Purkinje cell (primary cell): Measurements from ENCODE around the gene RBMY1F. TPM values are rescaled to one million over a fixed set of nuclear protein-coding genes. Genes with fewer than 3 reads are reported as not detected.

Experiments used
- polyA plus RNA-seq: library from polyadenylated mRNA; unstranded; fragments of >200 nt; fragmentation: Nextera tagmentation; gene quantifications from 2 replicates; pipeline ENCODE4 v1.2.1, GENCODE V29; 2014

RBMY1F gene
- polyA plus RNA-seq, result not detected in 2 replicates

DNA sequence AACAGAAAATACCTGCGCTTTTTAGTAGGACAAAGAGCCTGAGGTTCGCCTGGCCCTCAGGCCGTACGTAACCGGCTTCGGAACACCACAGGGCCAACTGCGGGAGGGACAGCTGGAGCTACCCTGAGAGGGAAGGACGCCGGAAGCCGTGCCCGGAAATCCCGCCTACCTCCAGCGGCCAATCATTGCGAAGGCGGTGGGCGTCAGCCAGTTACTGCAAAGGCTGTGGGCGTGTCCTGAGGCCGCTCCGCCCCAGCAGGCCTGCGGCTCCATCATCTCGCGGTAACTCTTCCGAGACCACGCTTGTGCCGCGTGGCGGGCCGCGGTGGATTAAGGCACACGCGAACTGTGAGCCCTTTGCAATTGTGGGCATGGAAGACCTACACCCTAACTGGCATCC, at the start of gene RBMY1F:
Gene RBMY1F, minus strand, starts transcription at position 101 of the 400 bp plus-strand sequence. CDS start 1,954 bp downstream, outside the sequence.

Other genes with a start within 250 kb of the RBMY1F start
- not detected in 2 replicates for gene RBMY1J, start 220.5 kb upstream of the RBMY1F start, polyA plus RNA-seq